ENCODE data around the gene MARCHF10.

Gene MARCHF10

GRCh38 chr17:62676952-62677596, 131.0 kb downstream of the MARCHF10 start:
- no peak for DNase-seq (ENCODE audit: low spot score)

GRCh38 chr17:62676231-62676943, 131.7 kb downstream of the MARCHF10 start:
- no peak for DNase-seq (ENCODE audit: low spot score)

- DNase-seq (ENCODE audit: low spot score), result no peak
Observed at GRCh38 chr17:62675701-62676100, 132.4 kb downstream of the MARCHF10 start.

GRCh38 chr17:62675260-62675659, 132.9 kb downstream of the MARCHF10 start:
- no peak for DNase-seq (ENCODE audit: low spot score)

GRCh38 chr17:62674841-62675240, 133.3 kb downstream of the MARCHF10 start:
- DNase-seq (ENCODE audit: low spot score), result no peak

- no peak for DNase-seq (ENCODE audit: low spot score)
Observed at GRCh38 chr17:62674363-62674739, 133.8 kb downstream of the MARCHF10 start.

- no peak for DNase-seq (ENCODE audit: low spot score)
Observed at GRCh38 chr17:62673614-62674362, 134.3 kb downstream of the MARCHF10 start.

GRCh38 chr17:62672957-62673356, 135.2 kb downstream of the MARCHF10 start:
- DNase-seq (ENCODE audit: low spot score), result no peak

- DNase-seq (ENCODE audit: low spot score), result peak; percentile 42
Observed at GRCh38 chr17:62671553-62671952, 136.6 kb downstream of the MARCHF10 start.

- DNase-seq (ENCODE audit: low spot score), result no peak
Observed at GRCh38 chr17:62670202-62670821, 137.8 kb downstream of the MARCHF10 start.

GRCh38 chr17:62668091-62668804, 139.9 kb downstream of the MARCHF10 start:
- no peak for DNase-seq (ENCODE audit: low spot score)

GRCh38 chr17:62666801-62667591, 141.1 kb downstream of the MARCHF10 start:
- DNase-seq (ENCODE audit: low spot score), result no peak

GRCh38 chr17:62666061-62666800, 141.9 kb downstream of the MARCHF10 start:
- no peak for DNase-seq (ENCODE audit: low spot score)

GRCh38 chr17:62665599-62665998, 142.5 kb downstream of the MARCHF10 start:
- no peak for DNase-seq (ENCODE audit: low spot score)

GRCh38 chr17:62664336-62665120, 143.6 kb downstream of the MARCHF10 start:
- no peak for DNase-seq (ENCODE audit: low spot score)

GRCh38 chr17:62663304-62663703, 144.8 kb downstream of the MARCHF10 start:
- DNase-seq (ENCODE audit: low spot score), result no peak

- no peak for DNase-seq (ENCODE audit: low spot score)
Observed at GRCh38 chr17:62662855-62663254, 145.3 kb downstream of the MARCHF10 start.

GRCh38 chr17:62661337-62661736, 146.8 kb downstream of the MARCHF10 start:
- no peak for DNase-seq (ENCODE audit: low spot score)

- no peak for DNase-seq (ENCODE audit: low spot score)
Observed at GRCh38 chr17:62660629-62661118, 147.4 kb downstream of the MARCHF10 start.

Measured in kidney tubule cell (primary cell).